ENCODE results near the gene ZNF230.
A peak's percentile ranks its signal among the peaks of the same experiment; 100 is the strongest.

Gene ZNF230

GRCh38 chr19:44002566-44003460 lies at the start of gene ZNF230:
ZNF230 (plus strand) TSS chr19:44002957; CDS start chr19:44007079, 4,122 bp downstream.
- no peak for TF ChIP-seq CTCF (IDR thresholded peaks at IDR 0.05)
- H3K27ac ChIP-seq, result peak within 1 kb of the TSS; percentile 29 to 76
- peak; percentile 94 for DNase-seq (ENCODE audit: low spot score)
- H3K4me3 ChIP-seq, result peak within 1 kb of the TSS; percentile 80

GRCh38 chr19:43956827-43957226 lies 45.9 kb upstream of the ZNF230 start:
- TF ChIP-seq CTCF (IDR thresholded peaks at IDR 0.05), result no peak
- no peak overlapping the region for H3K4me3 ChIP-seq
- DNase-seq (ENCODE audit: low spot score), result no peak
- H3K27ac ChIP-seq, result no peak overlapping the region

GRCh38 chr19:43957891-43958290 lies 44.9 kb upstream of the ZNF230 start:
- no peak overlapping the region for H3K27ac ChIP-seq
- TF ChIP-seq CTCF (IDR thresholded peaks at IDR 0.05), result no peak
- DNase-seq (ENCODE audit: low spot score), result no peak
- H3K4me3 ChIP-seq, result peak overlapping the region; percentile 8

GRCh38 chr19:43960411-43960810 lies 42.3 kb upstream of the ZNF230 start:
- TF ChIP-seq CTCF (IDR thresholded peaks at IDR 0.05), result no peak
- no peak for DNase-seq (ENCODE audit: low spot score)
- Histone ChIP-seq H3K4me3 (no peak overlapping the region), H3K27ac (no peak overlapping the region)

- H3K4me3 ChIP-seq, result peak overlapping the region; percentile 43
- H3K27ac ChIP-seq, result no peak overlapping the region
- no peak for TF ChIP-seq CTCF (IDR thresholded peaks at IDR 0.05)
- DNase-seq (ENCODE audit: low spot score), result no peak
These were observed 36.6 kb upstream of the ZNF230 start for GRCh38 chr19:43966079-43966694.

- Histone ChIP-seq H3K4me3 (no peak overlapping the region), H3K27ac (no peak overlapping the region)
- TF ChIP-seq CTCF (IDR thresholded peaks at IDR 0.05), result no peak
These were observed 26.0 kb upstream of the ZNF230 start for GRCh38 chr19:43976732-43977131.

More at GRCh38 chr19:43976732-43977131, 26.0 kb upstream of the ZNF230 start:
- DNase-seq (ENCODE audit: low spot score), result no peak
